ENCODE data around the gene RAX2.

The RAX2 gene

DNA sequence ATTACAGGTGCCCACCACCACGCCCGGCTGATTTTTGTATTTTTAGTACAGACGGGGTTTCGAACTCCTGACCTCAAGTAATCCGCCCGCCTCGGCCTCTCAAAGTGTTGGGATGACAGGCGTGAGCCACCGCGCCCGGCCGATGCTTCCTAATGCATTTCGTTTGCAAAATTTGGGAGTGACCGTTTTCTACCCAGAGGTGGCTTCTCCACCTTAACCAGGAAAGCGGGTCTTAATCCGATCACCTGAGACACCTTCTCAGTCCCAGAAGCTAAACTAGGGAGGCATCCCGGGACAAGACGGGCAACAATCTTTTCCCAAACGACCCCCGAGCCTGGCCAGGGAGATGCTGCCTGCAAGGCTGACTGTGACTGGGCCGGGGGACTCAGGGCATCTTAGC, 29.0 kb upstream of the RAX2 start:
- DNase-seq, result no peak

DNA sequence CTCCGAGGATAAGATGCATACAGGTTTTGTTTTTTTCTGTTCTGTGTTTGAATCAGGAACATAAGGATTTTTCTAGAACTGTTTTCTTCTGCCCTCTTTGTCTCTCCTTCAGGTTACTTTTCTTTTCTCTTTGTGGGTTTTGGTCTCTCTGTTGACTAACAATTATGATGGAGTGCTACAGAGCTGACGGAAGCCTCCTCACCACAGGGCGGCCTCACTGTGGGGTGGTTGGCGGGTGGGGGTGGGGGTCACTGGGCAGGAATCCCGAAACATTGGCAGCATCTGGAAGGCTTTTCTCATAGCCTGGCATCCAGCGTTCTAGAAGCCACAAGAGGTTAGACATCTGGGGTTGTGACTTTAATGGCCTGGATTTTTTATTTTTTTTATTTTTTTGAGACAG, 26.1 kb upstream of the RAX2 start:
- no peak for DNase-seq

DNA sequence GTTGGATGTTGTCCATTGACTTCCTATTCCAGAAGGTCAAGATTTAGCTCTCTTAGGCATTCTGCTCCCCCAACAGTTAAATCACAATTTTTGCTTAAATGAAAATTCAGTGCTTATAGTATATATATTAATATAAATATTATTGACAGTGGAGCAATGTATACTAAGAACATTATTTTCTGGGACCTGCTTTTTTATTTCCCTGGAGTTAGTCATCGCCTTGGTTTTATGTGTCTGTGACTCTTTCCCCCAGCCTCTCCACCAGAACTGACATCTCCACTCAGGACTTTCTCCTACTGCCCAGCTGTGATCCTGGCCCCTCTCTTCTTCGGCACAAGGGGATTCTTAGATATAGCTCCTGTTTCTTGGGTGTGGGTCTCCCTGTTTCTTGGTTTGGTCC, 24.3 kb upstream of the RAX2 start:
- no peak for DNase-seq

DNA sequence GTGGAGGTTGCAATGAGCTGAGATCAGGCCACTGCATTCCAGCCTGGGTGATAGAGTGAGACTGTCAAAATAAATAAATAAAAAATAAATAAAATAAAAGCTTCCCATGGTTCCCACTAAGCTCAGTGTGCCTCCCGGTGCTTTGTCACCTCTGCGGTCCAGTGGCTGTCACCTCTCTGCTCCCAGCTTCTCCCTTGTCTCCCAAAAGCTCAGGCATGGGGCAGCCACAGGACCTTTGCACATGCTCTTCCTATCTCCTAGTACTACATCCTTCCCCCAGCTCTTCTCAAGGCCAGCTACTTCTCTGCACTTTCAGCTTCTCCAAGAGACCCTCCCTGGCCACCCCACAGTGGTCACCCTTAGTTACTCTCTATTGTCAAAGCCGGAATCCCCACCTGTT, 21.8 kb upstream of the RAX2 start:
- no peak for DNase-seq

DNA sequence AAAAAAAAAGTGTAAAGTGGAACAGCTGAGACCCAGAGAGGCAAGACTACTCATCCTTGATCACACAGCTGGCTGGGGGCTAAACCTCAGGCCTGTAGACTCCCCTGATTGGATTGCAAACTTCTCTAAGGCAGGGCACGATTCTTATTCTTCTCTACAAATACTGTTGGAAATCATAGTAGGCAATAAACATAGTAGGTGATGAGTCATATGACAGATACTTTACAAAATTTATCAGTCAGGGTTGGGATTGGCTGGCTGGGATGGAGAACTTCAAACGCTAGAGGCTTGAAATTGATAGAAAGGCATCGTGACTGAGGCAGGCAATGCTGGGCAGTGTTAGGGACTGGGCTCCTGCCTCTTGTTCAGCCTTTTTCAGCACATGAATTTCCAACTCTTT, 20.1 kb upstream of the RAX2 start:
- no peak for DNase-seq

DNA sequence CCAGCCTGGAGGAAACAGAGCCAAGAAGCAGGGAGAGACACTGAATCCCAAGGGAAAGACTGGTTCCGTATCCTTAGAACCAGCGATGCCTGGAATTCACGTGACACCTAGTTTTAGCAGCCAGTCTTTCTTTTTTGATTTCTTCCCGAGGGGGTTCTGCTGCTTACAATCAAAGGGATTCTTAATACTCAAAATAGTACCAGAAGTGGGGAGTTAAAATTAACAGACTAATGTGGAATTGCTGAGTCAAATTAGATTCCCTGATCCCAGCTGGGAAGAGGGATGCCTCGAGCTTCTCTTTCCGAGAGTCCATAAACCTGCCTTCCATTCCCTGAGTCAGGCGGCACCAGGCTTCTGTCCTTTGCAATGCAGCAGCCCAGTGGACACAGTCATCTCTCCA, 18.9 kb upstream of the RAX2 start:
- DNase-seq, result no peak

DNA sequence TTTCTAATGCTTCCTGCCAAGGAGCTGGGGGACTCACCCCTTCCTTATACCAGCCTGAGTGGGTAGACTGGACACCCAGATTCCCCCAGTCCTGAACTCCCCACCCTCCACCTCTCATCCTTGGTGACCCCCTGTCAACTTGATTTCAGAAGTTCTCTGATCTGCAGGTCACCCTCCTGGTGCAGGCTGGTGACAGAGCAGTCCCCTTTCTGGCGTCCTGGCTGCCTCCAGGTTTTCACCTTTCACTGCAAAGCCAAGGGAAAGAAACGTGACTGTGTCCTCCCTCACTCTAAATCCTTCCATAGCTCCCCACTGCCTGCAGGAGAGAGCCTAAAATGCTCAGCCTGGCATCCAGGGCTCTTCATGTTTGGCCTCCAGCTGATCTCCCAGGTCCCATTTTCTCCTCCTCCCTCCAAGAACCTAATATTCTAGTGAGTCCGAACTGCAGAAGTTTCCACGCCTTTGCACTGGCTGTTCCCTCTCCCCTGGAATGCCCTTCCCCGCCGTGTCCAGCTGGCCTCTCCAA, 18.2 kb upstream of the RAX2 start:
- no peak for DNase-seq

DNA sequence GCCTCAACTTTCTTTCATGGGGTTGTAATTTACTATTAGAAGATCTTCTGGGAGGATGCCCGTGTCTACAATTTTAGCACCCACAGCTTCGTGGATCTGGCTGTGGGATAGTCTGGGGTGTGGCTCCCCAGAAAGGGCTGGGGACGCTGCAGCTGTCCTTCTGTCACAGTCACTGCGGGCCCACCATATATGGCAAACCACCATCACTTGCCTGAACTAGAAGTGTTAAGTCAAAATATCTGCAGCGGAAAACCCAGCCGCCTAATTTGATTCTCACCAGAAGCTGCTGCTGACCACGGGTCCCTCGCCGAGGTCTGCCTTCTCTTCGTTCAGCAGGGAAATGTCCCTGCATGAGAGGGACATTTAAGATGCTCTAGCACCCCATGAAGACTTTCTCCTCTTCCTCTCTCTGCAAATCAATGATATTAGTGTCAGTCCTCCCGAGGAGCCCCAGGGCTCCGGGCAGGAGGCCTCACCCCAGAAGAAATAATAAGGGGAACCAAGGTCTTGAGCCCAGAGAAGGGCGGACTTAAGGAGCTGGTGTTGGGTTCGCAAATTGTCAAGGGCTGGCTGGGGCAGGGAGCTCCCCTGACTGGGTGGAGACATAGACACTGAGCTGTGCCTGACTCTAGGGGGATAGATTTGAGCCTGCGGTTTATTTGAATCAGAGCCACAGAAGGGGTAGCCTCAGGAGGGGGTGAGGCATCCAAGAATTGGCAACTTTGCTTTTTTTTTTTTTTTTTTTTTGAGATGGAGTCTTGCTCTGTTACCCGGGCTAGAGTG, 17.2 kb upstream of the RAX2 start:
- no peak for DNase-seq

DNA sequence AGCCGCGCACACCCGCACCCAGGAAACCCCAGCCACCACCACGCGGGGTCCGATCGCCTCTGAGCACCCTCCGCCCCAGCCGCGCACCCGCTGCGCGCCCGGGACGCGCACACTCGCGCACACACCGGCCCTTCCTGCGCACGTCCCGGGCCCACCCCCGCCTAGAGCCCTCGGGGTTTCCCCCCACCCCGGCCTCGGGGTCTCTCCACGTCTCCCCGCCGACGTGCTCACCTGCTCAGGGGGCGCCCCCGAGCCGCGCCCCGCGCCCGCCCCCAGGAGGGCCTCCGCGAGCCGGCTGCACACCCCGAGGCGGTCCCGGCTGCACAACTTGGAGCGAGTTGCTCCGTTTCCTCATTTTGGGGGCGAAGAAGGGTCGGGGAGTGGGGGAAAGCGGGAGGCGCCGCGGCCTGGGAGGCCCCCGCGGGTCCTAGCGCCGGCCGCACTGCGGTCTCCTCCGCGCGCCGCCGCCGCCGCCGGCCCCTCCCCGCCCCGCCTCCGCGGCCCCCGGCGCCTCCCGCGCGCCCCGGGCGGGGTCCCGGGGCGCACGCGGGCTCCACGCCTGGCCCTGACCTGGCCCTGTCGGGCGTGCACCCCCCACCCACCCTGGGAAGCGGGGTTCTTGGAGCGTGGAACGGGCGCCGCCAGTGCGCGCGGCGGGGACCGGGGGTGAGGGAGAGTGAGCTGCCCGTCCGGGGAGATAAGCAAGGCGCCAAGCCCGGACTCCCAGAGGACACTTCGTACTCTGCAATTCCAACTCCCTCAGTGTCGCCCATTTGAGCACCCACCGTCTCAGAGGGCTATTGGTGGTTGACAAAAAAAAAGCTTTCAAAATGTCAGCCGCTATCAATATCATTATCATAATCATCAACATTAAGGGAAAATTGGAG, 14.2 kb upstream of the RAX2 start, which contains the start of gene MATK:
Gene MATK, minus strand, starts transcription at position 444 of the 887 bp plus-strand sequence. CDS start 1,246 bp downstream, outside the sequence.
- no peak for DNase-seq

DNA sequence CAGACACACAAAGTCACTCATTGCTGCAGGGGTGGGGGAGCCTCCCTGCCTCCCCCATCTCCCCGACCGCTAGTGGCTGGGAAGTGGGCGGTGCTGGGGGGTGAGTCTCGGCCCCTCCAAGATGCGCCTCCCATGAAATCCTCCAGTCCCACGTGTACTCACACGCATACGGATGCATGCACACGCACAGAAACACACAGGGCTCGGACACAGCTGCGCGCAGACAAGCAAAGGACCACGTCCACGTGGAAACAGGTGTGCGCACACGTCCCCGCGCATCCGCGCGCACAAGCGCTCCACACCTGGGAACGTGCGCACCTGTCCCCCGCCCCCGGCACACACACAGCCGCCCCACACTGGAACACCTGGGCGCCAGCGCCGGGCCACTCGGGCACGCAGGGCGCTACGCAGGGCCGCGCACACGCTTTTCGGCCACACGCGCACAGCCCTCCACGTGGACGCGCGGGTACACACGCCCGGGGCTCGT, 13.5 kb upstream of the RAX2 start:
- no peak for DNase-seq

DNA sequence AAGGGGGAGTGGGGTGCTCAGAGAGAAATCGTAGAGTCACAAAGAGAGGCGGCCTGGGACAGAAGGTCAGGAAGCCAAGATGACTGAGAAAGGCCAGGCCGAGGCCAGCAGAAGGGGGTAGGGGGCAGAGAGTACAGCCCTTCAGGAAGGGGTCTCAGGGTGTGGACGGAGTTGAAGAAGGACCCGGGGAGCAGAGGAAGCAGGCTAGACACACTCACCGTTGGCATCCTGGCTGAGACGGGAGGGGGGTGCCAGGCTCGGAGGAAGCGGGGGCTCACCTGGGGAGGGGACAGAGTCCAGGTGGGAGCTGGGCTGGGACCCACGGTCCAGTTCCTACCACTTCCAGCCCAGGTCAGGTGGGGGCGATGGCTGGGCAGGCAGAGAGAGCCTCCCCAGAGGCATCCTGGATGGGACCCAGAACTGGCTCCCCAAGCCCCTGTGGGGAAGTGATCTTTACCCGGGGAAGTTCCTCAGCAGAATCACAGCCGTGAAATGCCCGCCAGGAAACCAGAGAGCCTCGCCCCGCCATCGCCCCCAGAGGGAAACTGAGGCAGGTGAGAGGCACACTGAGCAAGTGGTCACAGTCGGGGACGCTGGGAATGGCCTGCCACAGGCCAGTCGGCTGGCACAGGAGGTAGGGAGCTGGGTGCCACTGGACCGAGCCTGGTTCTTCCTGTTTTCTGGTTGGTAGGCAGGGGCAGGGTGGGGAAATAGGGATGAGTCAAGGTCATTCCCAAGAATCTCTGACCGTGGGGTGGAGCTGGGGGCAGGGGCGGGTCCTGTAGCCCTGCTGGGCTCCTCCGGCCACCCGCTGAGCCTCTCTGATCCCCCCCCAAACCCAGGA, 12.8 kb upstream of the RAX2 start:
- DNase-seq, result no peak

DNA sequence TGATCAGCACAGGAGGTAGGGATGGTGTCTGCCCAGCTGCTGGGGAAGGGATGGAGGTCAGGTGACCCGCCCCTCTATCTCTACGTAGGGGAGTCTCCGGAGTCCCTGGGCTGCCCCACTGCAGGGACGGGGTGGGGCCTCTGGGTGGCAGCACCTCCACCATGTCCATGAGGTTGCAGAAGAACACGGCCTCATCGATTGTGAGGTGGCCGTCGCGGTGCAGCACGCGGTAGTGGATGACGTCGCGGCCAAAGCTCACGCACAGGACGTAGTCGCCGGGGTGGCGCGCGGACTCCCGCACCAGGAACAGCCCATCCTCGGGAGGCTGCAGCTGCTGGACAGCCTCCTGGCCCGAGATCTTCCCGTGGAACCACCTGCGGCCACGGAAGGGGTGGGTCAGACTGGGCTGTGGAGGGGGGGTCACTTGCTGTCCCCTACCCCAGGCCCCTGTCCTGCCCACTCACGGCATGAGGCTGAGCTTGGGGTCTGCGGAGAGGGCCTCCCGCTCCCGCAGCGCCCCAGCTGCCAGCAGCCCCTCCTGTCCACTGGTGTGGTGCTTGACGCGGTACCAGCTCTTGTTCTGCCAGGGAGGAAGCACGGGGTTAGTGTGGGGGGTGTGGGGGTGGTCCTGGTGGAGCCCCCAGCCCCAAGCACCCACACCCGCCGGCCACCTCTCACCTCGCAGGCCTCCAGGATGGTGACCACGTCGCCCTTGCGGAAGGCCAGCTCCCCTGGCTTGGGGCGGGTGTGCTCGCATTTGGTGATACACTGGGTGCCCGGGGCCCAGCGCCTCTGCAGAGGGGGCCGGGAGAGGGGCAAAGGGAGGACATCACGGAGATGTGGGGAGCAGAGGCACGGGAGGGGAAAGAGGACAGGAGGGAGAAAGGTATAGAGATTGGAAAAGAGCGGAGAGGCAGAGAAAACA, 11.9 kb upstream of the RAX2 start:
- DNase-seq, result no peak

DNA sequence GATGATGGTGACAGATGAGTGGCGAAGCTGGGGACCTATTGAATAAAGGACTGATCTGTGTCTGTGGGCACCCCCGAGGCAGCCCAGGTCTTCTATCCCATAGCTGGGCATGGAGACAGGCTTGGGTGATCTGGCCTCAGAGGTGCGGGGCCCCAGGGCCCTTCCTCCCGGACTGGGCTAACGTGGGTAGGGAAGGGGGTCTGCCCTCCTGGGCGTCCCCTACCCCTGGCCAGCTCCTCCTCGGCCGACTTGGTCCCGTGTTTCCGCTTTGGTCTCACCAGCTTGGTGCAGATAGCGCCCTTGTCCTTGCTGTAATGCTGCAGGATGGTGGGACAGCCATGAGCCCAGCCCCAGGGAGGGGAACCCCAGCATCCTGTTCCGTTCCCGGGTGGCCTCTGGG, 10.9 kb upstream of the RAX2 start:
- no peak for DNase-seq

DNA sequence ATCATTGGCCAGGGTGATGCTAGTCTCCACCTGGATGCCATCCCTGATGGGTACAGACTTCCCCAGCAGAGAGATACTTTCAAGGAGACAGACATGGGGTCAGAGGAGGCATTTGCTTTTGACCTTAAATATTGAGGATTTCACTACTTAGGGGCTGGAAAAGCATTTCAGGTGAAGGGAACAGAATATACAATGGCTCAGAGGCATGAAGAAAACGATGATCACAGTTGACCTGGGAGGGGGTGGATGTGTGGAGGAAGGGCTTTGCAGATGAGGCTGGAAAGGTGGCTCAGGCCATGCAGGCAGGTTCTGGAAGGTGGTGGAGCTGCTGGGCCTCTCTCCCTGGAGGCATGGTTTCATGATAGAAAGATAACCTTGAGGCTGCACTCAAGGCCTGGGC, 10.3 kb upstream of the RAX2 start:
- DNase-seq, result no peak

DNA sequence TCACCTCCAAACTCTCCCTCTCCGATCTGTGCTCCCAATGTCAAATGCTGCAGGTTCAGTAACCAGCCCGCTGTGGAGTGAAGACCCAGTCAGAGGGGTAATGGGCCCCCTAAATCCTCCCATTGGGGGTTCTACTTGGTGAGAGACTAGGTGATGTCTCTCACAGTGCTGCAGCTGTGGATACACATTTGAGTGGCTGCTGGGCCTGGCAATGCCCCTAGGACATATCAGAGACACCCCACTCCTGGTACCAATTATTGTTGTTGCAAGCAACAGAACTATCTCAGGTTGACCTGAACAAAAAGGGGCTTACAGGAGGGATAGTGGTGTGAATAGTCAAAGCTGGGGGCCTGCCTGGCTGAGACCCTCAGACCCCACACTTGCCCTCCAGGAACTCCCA, 9.6 kb upstream of the RAX2 start:
- no peak for DNase-seq

DNA sequence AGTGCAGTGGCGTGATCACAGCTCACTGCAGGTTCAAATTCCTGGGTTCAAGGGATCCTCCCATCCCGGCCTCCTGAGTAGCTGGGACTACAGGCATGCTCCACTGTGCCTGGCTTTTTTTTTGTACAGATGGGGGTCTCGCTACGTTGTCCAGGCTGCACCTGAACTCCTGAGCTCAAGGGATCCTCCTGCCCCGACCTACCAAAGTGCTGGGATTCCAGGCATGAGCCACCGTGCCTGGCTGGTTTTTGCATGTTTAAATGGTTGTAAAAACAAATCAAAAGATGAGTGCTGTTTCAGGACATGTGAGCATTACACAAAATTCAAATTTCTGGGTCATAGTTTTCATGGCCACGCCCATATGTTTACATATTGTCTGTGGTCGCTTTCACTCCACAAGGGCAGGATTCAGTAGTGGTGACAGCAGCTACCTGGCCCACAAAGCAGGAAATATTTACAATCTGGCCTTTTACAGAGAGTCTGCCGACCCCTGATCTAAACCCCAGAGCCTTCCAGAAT, 8.8 kb upstream of the RAX2 start:
- DNase-seq, result no peak

DNA sequence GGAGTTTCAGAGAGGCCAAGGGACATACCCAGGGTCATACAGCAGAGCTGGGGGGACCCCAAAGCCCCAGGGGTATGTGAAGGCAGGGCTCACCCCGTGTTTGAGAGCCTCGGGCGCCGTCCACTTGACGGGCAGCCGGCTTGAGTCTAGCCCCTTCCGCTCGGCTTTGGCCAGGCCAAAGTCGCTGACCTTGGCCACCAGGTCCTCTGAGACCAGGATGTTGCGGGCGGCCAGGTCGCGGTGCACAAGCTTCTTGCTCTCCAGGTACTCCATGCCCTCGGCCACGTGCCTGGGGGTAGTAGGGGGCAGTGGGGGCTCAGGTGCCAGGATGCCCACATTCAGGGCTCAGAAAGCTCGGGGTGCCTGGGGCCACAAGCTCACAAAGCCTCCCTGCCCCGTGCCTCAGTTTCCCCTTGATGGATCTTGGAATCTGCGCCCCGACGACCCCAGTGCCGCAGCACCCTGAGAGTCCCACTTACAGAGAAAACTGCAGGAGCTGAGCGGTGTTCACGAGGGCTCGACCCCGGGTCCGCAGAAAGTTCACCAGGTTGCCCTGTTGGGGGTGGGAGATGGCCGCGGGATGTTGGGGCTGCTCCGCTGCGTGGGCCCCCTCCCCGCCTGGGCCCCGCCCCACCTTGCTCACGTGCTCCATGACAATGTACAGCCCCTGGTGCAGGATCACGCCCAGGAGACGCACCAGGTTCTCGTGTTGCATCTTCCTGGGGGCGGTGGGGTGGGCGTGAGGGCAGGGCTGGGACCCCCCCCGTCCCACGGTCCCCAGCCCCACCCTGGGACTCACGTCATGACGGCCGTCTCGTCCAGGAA, 7.1 kb upstream of the RAX2 start:
- no peak for DNase-seq

DNA sequence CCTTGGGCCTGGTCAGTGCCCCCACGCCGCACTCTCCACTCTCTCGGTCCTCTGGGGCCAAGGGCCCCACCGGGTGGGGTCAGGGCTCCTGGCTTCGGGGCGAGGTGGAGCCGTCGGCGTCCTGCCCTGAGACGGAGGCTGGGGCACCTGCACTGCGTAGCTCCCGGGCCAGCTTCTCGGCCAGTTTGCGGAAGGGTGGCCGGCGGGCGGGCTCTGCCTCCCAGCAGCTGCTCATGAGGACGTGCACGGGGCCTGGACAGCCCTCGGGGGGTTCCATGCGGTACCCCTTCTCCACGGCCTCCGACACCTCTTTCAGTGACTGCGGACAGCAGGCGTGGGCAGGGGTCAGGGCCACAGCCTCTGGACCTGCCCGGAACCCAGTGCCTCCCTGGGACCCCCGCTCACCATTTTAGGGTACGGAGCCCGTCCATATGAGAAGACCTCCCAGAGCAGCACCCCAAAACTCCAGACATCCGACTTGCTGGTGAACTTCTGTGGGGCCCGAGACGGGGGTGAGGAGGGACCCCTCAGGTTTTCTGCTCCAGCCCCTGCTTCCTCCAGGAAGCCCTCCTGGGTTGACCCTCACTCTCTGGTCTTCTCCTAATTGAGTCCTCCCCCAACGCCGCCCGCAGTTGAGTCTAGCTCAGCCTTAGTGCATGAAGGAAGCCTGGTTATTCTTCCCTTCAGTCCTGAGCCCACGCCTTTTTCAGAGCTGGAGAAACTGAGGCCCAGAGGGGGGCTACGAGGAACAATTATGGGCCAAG, 6.3 kb upstream of the RAX2 start:
- no peak for DNase-seq

DNA sequence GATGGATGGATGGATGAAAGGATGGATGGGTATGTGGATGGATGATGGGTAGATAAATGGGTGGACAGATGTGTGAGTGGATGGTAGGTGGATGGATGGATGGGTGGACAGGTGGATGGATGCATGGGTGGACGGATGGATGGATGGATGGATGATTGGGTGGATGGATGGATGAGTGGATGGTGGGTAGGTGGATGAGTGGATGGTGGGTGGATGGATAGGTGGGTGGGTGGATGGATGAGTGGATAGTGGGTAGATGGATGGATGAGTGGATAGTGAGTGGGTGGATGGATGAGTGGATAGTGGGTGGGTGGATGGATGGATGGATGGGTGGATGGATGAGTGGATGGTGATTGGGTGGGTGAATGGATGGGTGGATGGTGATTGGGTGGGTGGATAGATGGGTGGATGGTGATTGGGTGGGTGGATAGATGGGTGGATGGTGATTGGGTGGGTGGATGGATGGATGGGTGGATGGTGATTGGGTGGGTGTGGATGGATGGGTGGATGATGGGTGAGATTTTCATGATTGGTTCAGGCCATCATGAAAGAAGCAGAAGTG, 4.5 kb upstream of the RAX2 start:
- no peak for DNase-seq

All from amniotic stem cell (primary cell).